ENCODE measurements around the gene STMN1.

STMN1 gene

GRCh38 chr1:25905680-25906643 lies at the start of gene STMN1:
TSS of gene STMN1 (minus strand) at chr1:25906419. CDS start at chr1:25904676, 1,743 bp downstream.
- TF ChIP-seq CTCF (IDR thresholded peaks at IDR 0.05; ENCODE audit: low read depth, low read length): no peak
- peak; percentile 93 for DNase-seq (ENCODE audit: low read depth, low spot score)
- peak within 1 kb of the TSS; percentile 63 for H3K4me3 ChIP-seq (ENCODE audit: low read depth, low read length)
- in situ Hi-C loops (cut with HindIII; ENCODE audit: low sequenced_read_pairs): no loop called here

GRCh38 chr1:25955553-25955952 lies 49.3 kb upstream of the STMN1 start:
- in situ Hi-C loops (cut with HindIII; ENCODE audit: low sequenced_read_pairs): no loop called here
- H3K4me3 ChIP-seq (ENCODE audit: low read depth, low read length): no peak overlapping the region
- TF ChIP-seq CTCF (IDR thresholded peaks at IDR 0.05; ENCODE audit: low read depth, low read length): no peak
- DNase-seq (ENCODE audit: low read depth, low spot score): no peak

GRCh38 chr1:25954282-25954938 lies 48.2 kb upstream of the STMN1 start:
- no peak overlapping the region for H3K4me3 ChIP-seq (ENCODE audit: low read depth, low read length)
- in situ Hi-C loops (cut with HindIII; ENCODE audit: low sequenced_read_pairs): no loop called here
- no peak for TF ChIP-seq CTCF (IDR thresholded peaks at IDR 0.05; ENCODE audit: low read depth, low read length)
- DNase-seq (ENCODE audit: low read depth, low spot score): no peak

GRCh38 chr1:25952841-25953401 lies 46.7 kb upstream of the STMN1 start:
- H3K4me3 ChIP-seq (ENCODE audit: low read depth, low read length): no peak overlapping the region
- no peak for TF ChIP-seq CTCF (IDR thresholded peaks at IDR 0.05; ENCODE audit: low read depth, low read length)
- in situ Hi-C loops (cut with HindIII; ENCODE audit: low sequenced_read_pairs): no loop called here
- DNase-seq (ENCODE audit: low read depth, low spot score): peak; percentile 5

GRCh38 chr1:25948641-25949040 lies 42.4 kb upstream of the STMN1 start:
- no peak for DNase-seq (ENCODE audit: low read depth, low spot score)
- no peak for TF ChIP-seq CTCF (IDR thresholded peaks at IDR 0.05; ENCODE audit: low read depth, low read length)
- in situ Hi-C loops (cut with HindIII; ENCODE audit: low sequenced_read_pairs): no loop called here
- H3K4me3 ChIP-seq (ENCODE audit: low read depth, low read length): no peak overlapping the region

- DNase-seq (ENCODE audit: low read depth, low spot score): no peak
- no peak overlapping the region for H3K4me3 ChIP-seq (ENCODE audit: low read depth, low read length)
- in situ Hi-C loops (cut with HindIII; ENCODE audit: low sequenced_read_pairs): no loop called here
- TF ChIP-seq CTCF (IDR thresholded peaks at IDR 0.05; ENCODE audit: low read depth, low read length): no peak
These were observed 40.8 kb upstream of the STMN1 start for GRCh38 chr1:25947027-25947426.

Measured in astrocyte of the spinal cord (primary cell).